HepG2 (cell line): ENCODE data around the gene ACAP3. TPM values are rescaled to one million over a fixed set of nuclear protein-coding genes. Genes with fewer than 3 reads are reported as not detected.

Experiments used
- ARID5B ChIP-seq: IDR thresholded peaks from 2 replicates; pipeline ENCODE4 v1.4.0; 2020; ENCODE audit warnings: mild to moderate bottlenecking, missing genetic modification reagents
- ATF7-NPFF ChIP-seq: sonication (generic); formaldehyde crosslinking; IDR thresholded peaks from 2 replicates; pipeline ENCODE4 v1.8.1; 2023; ENCODE audit warnings: mild to moderate bottlenecking, low read depth, missing genetic modification reagents, moderate library complexity
- EHMT2 ChIP-seq: fragments of 200-600 bp; sonication (generic); IDR thresholded peaks from 2 replicates; pipeline ENCODE4 v1.7.0; 2017; ENCODE audit warnings: antibody characterized with exemption, low read depth, low read length, borderline replicate concordance
- IKZF1 ChIP-seq: fragments of 450-650 bp; IDR thresholded peaks from 2 replicates; pipeline ENCODE4 v1.7.1; 2016
- KDM5B ChIP-seq: sonication (generic); formaldehyde crosslinking; IDR thresholded peaks from 2 replicates; pipeline ENCODE4 v1.4.0; 2020; ENCODE audit warnings: missing genetic modification reagents, mild to moderate bottlenecking, borderline replicate concordance
- YEATS4 ChIP-seq: sonication (generic); formaldehyde crosslinking; IDR thresholded peaks from 2 replicates; pipeline ENCODE4 v1.4.0; 2020; ENCODE audit warnings: missing genetic modification reagents, borderline replicate concordance
- ZIK1 ChIP-seq: sonication (generic); formaldehyde crosslinking; IDR thresholded peaks from 2 replicates; pipeline ENCODE4 v1.5.0; 2020; ENCODE audit warnings: mild to moderate bottlenecking, low read depth, missing genetic modification reagents, borderline replicate concordance
- ZNF280D ChIP-seq: sonication (generic); formaldehyde crosslinking; IDR thresholded peaks from 2 replicates; pipeline ENCODE4 v1.5.1; 2020; ENCODE audit warnings: mild to moderate bottlenecking, missing genetic modification reagents
- ZNF292 ChIP-seq: sonication (generic); formaldehyde crosslinking; IDR thresholded peaks from 2 replicates; pipeline ENCODE4 v1.8.1; 2022; ENCODE audit warnings: mild to moderate bottlenecking, low read depth, missing genetic modification reagents, borderline replicate concordance
- ZNF329 ChIP-seq: sonication (generic); formaldehyde crosslinking; IDR thresholded peaks from 2 replicates; pipeline ENCODE4 v1.9.0; 2021; ENCODE audit warnings: low read depth, mild to moderate bottlenecking, missing genetic modification reagents
- ZNF44 ChIP-seq: sonication (generic); formaldehyde crosslinking; IDR thresholded peaks from 2 replicates; pipeline ENCODE4 v1.5.1; 2020; ENCODE audit warnings: mild to moderate bottlenecking, missing genetic modification reagents
- ZNF446 ChIP-seq: sonication (generic); formaldehyde crosslinking; IDR thresholded peaks from 2 replicates; pipeline ENCODE4 v1.5.0; 2020; ENCODE audit warnings: mild to moderate bottlenecking, missing genetic modification reagents
- ZNF616 ChIP-seq: sonication (generic); formaldehyde crosslinking; IDR thresholded peaks from 2 replicates; pipeline ENCODE4 v1.5.0; 2020; ENCODE audit warnings: low read depth, mild to moderate bottlenecking, missing genetic modification reagents
- ZNF709 ChIP-seq: sonication (generic); formaldehyde crosslinking; IDR thresholded peaks from 2 replicates; pipeline ENCODE4 v1.5.0; 2020; ENCODE audit warnings: mild to moderate bottlenecking, missing genetic modification reagents
- ZSCAN25 ChIP-seq: sonication (generic); formaldehyde crosslinking; IDR thresholded peaks from 2 replicates; pipeline ENCODE4 v1.8.0; 2022; ENCODE audit warnings: mild to moderate bottlenecking, missing genetic modification reagents
- polyA plus RNA-seq, 8 experiments: library from polyadenylated mRNA; depleted of rRNA in 3 of 8; stranded (reverse) in 7 of 8; unstranded in 1 of 8; fragments of >200 nt; fragmentation: Illumina TruSeq in 4 of 8; extraction: Trizol in 4 of 8; gene quantifications; 2 replicates each; pipeline versions ENCODE4 v1.2.1 to v1.2.3, GENCODE V29; 2011 to 2016; ENCODE audit warnings: low read depth in 4 of 8, missing spikeins in 1 of 8, mixed read lengths in 1 of 8; ENCODE audit not compliant: insufficient read depth in 1 of 8
- total RNA-seq, 5 experiments: library from RNA; depleted of rRNA; stranded (reverse); fragments of >200 nt; fragmentation: Illumina TruSeq; extraction: Trizol; gene quantifications; 2 replicates each; pipeline ENCODE4 v1.2.3, GENCODE V29; 2016; ENCODE audit warnings: low read depth in 1 of 5
- TF ChIP-seq, protein P1 (sequence below): sonication (generic); formaldehyde crosslinking; IDR thresholded peaks from 2 replicates; pipeline ENCODE4 v1.9.0; 2021; ENCODE audit warnings: missing genetic modification reagents, borderline replicate concordance
- TF ChIP-seq, protein P2 (sequence below): sonication (generic); formaldehyde crosslinking; IDR thresholded peaks from 2 replicates; pipeline ENCODE4 v1.5.0; 2020; ENCODE audit warnings: missing genetic modification reagents
- TF ChIP-seq, protein P3 (sequence below): sonication (generic); formaldehyde crosslinking; IDR thresholded peaks from 2 replicates; pipeline ENCODE4 v1.5.0; 2020; ENCODE audit warnings: mild to moderate bottlenecking, missing genetic modification reagents, borderline replicate concordance

The ACAP3 gene
- total and polyA plus RNA-seq, 2 of the 13 experiments (the other 11 are each of a cell fraction or from before 2014, with no cell fraction given) = 29.4 to 50.8 TPM

DNA sequence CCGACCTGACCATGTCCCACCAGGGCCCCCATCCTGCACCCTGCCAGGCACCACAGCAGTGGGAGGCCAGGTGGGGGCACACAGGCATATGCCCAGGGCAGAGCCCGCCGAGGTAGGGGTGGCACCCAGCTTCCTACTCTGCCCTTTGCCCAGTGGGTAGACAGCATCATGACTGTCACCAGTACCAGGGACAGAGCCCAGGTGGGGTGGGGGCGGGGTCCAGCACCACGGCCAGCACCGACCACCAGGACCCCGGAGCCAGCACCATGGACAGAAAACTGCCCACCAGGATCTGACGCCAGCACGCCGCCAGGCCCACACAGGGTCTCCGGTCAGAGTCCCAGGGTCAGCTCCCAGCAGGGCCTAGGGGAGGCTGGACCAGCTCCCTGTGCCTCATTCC lies 27.1 kb upstream of the ACAP3 start (continued):
- TF ChIP-seq, protein P1, sequence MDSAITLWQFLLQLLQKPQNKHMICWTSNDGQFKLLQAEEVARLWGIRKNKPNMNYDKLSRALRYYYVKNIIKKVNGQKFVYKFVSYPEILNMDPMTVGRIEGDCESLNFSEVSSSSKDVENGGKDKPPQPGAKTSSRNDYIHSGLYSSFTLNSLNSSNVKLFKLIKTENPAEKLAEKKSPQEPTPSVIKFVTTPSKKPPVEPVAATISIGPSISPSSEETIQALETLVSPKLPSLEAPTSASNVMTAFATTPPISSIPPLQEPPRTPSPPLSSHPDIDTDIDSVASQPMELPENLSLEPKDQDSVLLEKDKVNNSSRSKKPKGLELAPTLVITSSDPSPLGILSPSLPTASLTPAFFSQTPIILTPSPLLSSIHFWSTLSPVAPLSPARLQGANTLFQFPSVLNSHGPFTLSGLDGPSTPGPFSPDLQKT (CRISPR knock-in tag) = no peak
- TF ChIP-seq IKZF1 (no peak), ATF7-NPFF (CRISPR knock-in tag) (no peak), YEATS4 (CRISPR knock-in tag) (no peak), ARID5B (peak; percentile 41; the same call in 1 of the 2 replicates), ZNF329 (CRISPR knock-in tag) (no peak), ZNF292 (CRISPR knock-in tag) (no peak), KDM5B (peak; percentile 82; the same call in 1 of the 2 replicates), ZIK1 (CRISPR knock-in tag) (no peak), ZNF446 (peak; percentile 77; the same call in 1 of the 2 replicates), ZNF616 (CRISPR knock-in tag) (0 out of 2 replicates have a peak, but pooled peaks have one; percentile 52), ZSCAN25 (CRISPR knock-in tag) (0 out of 2 replicates have a peak, but pooled peaks have one; percentile 27), ZNF709 (CRISPR knock-in tag) (peak; percentile 64; the same call in 1 of the 2 replicates), EHMT2 (peak; percentile 79; the same call in 1 of the 2 replicates), ZNF44 (CRISPR knock-in tag) (0 out of 2 replicates have a peak, but pooled peaks have one; percentile 58), ZNF280D (CRISPR knock-in tag) (peak; percentile 79; the same call in 1 of the 2 replicates)
- TF ChIP-seq, protein P2, sequence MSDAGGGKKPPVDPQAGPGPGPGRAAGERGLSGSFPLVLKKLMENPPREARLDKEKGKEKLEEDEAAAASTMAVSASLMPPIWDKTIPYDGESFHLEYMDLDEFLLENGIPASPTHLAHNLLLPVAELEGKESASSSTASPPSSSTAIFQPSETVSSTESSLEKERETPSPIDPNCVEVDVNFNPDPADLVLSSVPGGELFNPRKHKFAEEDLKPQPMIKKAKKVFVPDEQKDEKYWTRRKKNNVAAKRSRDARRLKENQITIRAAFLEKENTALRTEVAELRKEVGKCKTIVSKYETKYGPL (CRISPR knock-in tag) = no peak
- TF ChIP-seq, protein P3, sequence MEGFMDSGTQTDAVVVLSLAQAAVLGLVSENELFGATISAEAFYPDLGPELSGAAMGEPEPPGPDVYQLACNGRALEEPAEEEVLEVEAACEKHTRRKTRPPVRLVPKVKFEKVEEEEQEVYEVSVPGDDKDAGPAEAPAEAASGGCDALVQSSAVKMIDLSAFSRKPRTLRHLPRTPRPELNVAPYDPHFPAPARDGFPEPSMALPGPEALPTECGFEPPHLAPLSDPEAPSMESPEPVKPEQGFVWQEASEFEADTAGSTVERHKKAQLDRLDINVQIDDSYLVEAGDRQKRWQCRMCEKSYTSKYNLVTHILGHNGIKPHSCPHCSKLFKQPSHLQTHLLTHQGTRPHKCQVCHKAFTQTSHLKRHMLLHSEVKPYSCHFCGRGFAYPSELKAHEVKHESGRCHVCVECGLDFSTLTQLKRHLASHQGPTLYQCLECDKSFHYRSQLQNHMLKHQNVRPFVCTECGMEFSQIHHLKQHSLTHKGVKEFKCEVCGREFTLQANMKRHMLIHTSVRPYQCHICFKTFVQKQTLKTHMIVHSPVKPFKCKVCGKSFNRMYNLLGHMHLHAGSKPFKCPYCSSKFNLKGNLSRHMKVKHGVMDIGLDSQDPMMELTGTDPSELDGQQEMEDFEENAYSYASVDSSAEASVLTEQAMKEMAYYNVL (CRISPR knock-in tag) = peak; percentile 29; the same call in 1 of the 2 replicates
